Lower leg skin (tissue), 3 donors: Measurements from ENCODE around the gene TREML1.

Source experiments
- CTCF ChIP-seq, 3 donors: fragments of 450-650 bp; IDR thresholded peaks; one replicate each; pipeline ENCODE4 v1.5.1; 2016; ENCODE audit warnings: antibody characterized with exemption in 3 of 3, mild to moderate bottlenecking in 3 of 3, moderate library complexity in 2 of 3
- POLR2A ChIP-seq, 2 donors: fragments of 450-650 bp; IDR thresholded peaks; one replicate each; pipeline ENCODE4 v1.6.1; 2016 to 2017; ENCODE audit warnings: antibody characterized with exemption in 2 of 2, mild to moderate bottlenecking in 1 of 2, moderate library complexity in 1 of 2

DNA sequence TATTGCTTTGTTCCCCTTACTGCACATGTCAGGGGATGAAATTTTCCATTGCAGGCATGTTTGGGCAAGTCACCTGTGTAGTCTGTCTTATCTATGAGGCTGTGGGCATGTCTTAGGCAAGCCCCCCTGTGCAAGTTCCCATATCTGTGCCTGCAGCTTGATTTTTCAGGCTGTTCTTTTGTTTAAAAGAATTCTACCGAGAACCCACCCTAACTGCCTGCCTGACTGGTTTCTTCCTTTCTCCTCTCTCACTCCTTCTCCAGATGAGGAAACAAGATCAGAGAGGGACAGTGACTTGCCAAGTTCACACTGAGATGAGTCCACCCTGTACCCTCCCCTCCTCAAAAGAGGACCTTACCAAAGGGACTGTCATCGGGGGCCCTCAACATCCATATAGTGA is 35.8 kb upstream of the TREML1 start:
- TF ChIP-seq CTCF (IDR thresholded peaks at IDR 0.05) = no peak
- TF ChIP-seq POLR2A (IDR thresholded peaks at IDR 0.05) = no peak
